GM19023 (cell line): ENCODE results near the gene DAAM2.

Experiments
- ATAC-seq: cut with Tn5 transposase; IDR thresholded peaks from one replicate; pipeline ENCODE4 v1.9.1; 2021; ENCODE audit warnings: mild to moderate bottlenecking, moderate library complexity; ENCODE audit not compliant: unreplicated experiment

The DAAM2 gene

GRCh38 chr6:39925191-39925930 lies 133.2 kb downstream of the DAAM2 start:
- ATAC-seq = no peak

GRCh38 chr6:39925931-39926290 lies 133.7 kb downstream of the DAAM2 start:
- no peak for ATAC-seq

DNA sequence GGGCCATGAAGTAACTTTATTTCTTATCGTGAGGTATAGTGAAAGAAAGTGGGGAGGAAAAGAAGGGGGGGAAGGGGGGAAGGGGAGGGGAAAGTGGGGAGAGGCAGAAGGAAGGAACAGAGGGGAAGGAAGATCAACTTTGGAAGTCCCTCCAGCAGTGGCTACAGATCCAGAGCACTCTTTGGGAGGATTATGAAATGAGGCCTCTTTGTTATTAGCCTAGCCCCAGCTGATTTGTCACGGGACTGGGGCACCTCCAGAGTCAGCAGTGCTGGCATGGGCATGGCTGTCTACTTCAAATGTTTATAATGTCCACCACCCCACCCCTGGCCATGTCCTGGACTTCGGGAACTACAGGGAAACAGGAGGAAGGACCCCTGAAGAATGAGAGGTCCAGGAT lies 134.5 kb downstream of the DAAM2 start:
- no peak for ATAC-seq

- no peak for ATAC-seq
Observed at GRCh38 chr6:39927159-39927558, 135.0 kb downstream of the DAAM2 start.

- ATAC-seq = no peak
Observed at GRCh38 chr6:39929039-39929732, 137.0 kb downstream of the DAAM2 start.

DNA sequence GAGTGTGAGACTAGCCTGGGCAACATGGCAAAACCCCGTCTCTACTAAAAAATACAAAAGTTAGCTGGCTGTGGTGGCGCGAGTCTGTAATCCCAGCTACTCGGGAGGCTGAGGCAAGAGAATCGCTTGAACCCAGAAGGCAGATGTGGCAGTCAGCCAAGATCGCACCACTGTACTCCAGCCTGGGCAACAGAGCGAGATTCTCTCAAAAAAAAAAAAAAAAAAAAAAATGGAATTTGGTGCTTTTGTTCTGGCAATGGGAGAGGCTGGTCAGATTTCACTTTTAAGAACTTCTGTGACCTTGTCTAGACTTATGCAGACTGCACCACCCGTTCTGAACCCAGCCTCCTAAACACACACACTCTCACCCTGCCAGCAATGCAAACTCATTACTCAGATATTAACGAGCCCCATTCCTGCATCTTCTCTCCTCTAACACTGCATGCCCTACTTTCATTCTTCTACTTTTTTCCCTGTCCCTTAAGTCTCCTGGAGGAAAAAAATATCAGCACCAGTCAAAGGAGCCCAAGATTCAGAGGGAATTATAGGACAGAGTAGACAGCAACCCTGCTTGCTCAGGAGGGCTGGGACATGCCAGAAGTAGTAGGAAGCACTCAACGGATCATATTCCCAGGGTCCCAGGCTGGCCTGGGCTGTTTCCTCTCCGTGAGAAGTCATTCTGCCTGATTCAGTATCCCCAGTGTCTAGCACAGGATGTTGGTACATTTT lies 137.7 kb downstream of the DAAM2 start:
- no peak for ATAC-seq

- no peak for ATAC-seq
Observed at GRCh38 chr6:39930540-39930939, 138.4 kb downstream of the DAAM2 start.

DNA sequence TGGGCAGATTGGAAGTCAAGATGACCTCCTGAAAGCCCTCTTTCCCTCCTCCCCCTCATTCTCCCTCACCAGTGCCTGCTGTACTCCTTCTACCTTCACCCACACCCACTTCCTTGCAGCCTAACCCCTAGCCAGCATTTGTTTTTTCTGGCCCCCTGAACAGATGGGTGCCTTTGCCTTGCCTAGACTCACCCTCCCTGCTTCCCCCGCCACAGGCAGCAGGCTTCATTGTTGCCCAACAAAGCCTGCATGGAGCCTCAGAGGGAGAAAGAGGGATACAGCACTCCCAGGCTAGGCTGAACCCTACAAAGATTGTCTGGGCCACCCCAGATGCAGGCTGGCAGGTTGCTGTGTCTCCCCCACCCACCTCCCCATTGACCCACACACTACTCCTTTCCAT lies 139.4 kb downstream of the DAAM2 start:
- no peak for ATAC-seq

GRCh38 chr6:39932386-39932910 lies 140.3 kb downstream of the DAAM2 start:
- no peak for ATAC-seq

DNA sequence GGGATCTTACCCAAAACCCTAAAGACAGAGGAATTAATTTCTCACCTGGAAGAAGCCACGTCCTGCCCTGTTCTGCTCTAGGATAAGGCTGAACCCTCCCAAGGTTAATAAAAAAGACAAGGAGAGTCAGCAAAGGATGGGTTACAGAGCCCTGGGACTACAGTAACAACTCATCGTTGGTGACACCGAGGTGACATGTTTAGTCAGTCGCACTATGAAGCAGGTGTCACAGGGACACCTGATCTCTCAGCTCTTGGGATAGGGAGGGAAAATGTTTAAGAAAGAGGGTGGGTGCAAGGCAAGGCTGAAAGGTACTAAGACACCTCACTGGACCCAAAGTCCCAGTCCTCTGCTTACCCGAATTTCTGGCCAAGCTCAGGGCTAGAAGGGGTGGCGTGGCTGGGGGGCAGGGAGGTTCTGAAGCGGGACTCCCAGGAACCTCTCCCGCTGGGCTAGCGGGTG lies 141.5 kb downstream of the DAAM2 start:
- ATAC-seq = no peak

GRCh38 chr6:39934131-39934757 lies 142.1 kb downstream of the DAAM2 start, which contains the start of gene MOCS1:
TSS of gene MOCS1 (minus strand) at chr6:39934462. CDS start at chr6:39934417, 45 bp downstream.
- ATAC-seq = no peak

- ATAC-seq = no peak
Observed at GRCh38 chr6:39935241-39935640, 143.1 kb downstream of the DAAM2 start.

GRCh38 chr6:39936857-39937256 lies 144.7 kb downstream of the DAAM2 start:
- ATAC-seq = no peak

DNA sequence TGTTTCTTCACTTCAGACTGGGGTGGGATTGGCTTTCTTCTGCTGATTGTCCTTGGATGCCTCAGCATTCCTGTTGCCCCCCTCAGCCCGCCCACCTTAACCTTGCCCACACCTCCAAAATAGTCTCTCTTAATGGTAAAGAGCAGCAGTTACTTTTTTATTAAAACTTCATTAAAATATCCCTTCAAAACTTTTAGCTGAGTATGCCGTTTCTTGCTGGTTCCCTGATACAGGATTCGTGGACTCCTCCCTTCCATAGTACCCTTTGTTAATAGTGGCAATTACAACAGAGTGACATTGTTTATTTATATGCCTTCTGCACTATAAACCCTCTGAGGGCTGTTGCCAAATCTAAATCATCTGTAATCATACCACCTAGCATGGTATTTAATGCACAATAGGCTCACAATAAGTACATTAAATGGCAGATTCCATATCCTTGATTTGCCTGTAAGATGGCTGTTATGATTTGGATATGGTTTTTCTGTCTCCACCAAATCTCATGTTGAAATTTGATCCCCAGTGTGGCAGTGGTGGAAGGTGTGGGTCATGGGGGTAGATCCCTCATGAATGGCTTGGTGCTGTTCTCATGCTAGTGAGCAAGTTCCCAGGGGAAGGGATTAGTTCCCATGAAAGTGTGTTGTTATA lies 145.6 kb downstream of the DAAM2 start:
- no peak for ATAC-seq

DNA sequence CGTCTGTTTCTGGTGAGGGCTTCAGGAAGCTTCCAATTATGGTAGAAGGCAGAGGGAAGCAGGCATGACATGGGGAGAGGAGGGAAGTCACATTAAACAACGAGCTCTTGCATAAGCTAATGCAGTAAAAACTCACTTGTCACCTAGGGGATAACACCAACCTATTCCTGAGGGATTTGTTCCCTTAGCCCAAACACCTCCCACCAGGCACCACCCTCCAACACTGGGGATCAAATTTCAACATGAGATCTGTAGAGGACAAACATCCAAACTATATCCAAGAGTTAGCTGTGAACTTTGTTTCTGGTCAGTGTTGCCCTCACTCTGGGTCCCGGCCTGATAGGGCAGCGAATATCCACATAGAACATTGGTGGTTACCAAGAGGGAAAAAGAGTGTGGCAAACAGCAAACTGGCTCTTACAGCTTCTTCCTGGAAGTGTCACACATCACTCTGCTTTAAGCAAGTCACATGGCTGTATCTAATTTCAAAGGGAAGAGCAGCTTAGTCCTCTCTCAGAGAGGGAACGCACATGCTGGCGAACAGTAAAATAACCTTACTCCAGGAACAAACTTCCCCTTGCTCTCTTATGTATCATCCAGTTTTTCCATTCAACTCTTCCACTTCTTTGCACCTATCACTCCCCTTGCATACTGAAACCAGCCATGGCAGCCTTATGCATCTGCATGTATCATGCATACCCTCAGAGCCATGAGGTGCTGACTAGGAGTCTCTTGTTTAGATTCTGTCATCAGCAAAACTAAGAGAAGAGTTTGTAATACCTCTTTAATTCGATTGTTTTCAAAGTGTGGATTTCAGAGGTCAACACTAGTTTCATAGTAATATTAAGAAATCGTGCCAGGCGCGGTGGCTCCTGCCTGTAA lies 146.8 kb downstream of the DAAM2 start:
- no peak for ATAC-seq

DNA sequence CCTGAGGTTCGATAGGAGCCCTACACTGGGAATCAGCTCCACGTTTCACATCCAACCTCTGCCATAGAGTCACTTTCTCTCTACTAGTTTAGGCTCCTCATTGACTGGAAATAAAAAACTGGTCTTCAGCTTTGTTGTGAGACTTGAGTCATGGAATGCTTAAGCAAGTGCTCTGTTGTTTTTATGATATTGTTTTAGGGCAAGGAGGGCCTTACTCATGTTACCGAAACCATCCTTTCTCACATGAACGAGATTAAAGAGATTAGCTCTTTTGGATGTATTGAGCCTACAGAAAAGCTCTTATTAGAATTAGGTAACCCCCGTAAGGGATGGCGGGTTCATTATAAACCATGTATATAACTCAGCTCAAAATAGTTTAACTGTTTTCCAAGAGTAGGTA lies 149.0 kb downstream of the DAAM2 start:
- ATAC-seq = no peak

- ATAC-seq = no peak
Observed at GRCh38 chr6:39941820-39942219, 149.6 kb downstream of the DAAM2 start.

GRCh38 chr6:39942903-39943580 lies 150.9 kb downstream of the DAAM2 start:
- no peak for ATAC-seq

DNA sequence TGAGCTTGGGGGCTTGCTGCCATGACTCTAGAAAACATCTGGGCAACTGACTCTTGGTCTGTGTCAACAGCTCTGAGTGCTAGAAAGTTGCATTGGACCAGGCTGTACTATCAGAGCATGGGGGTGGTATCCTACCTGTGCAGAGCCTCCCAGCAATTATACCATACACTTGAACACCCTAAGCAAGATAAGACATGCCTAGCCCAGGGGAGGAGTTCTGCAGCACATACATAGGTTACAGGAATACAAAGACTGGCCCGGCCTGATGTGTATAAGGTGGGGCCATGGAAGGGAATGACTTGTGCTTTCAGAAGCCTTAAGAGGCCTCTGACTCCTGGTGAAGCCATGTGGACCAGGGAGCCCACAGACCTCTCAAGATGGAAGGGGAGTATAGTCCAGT lies 153.4 kb downstream of the DAAM2 start:
- ATAC-seq = no peak
